ENCODE data around the gene PLXDC2. TPM values are rescaled to one million over a fixed set of nuclear protein-coding genes. Genes with fewer than 3 reads are reported as not detected.
A peak's percentile ranks its signal among the peaks of the same experiment; 100 is the strongest.
"Not testable (repeated sequence)": the region's sequence is repeated elsewhere in the genome, so short reads cannot be mapped to it uniquely, and the experiment has no call there.

PLXDC2 gene
- polyA plus RNA-seq (ENCODE audit: insufficient read length in 4 of 4) = 100 to 1,000 TPM in 1 of 4 donors, 10 to 100 TPM in 3; 29.1 to 165 (median 39.9) TPM

- DNase-seq (ENCODE audit: low read depth in 4 of 4, low spot score in 3 of 4) = peak in 3 of 4 donors; percentile 59 to 60 (median 59)
These were observed at the start of gene PLXDC2 for GRCh38 chr10:19816411-19817230. Gene PLXDC2, plus strand, starts transcription at chr10:19816432.

GRCh38 chr10:19767876-19768275, 48.4 kb upstream of the PLXDC2 start:
- no peak for DNase-seq (ENCODE audit: low read depth in 4 of 4, low spot score in 3 of 4)

GRCh38 chr10:19769826-19770225, 46.4 kb upstream of the PLXDC2 start:
- not testable (repeated sequence) for DNase-seq (ENCODE audit: low read depth in 4 of 4, low spot score in 3 of 4)

- no peak for DNase-seq (ENCODE audit: low read depth in 4 of 4, low spot score in 3 of 4)
These were observed 43.3 kb upstream of the PLXDC2 start for GRCh38 chr10:19772972-19773371.

- no peak for DNase-seq (ENCODE audit: low read depth in 4 of 4, low spot score in 3 of 4)
These were observed 40.9 kb upstream of the PLXDC2 start for GRCh38 chr10:19775296-19775695.

GRCh38 chr10:19777806-19778205, 38.4 kb upstream of the PLXDC2 start:
- no peak for DNase-seq (ENCODE audit: low read depth in 4 of 4, low spot score in 3 of 4)

GRCh38 chr10:19778996-19779395, 37.2 kb upstream of the PLXDC2 start:
- DNase-seq (ENCODE audit: low read depth in 4 of 4, low spot score in 3 of 4) = no peak

- no peak for DNase-seq (ENCODE audit: low read depth in 4 of 4, low spot score in 3 of 4)
These were observed 33.7 kb upstream of the PLXDC2 start for GRCh38 chr10:19782430-19783089.

- DNase-seq (ENCODE audit: low read depth in 4 of 4, low spot score in 3 of 4) = no peak
These were observed 32.5 kb upstream of the PLXDC2 start for GRCh38 chr10:19783721-19784120.

GRCh38 chr10:19785366-19785765, 30.9 kb upstream of the PLXDC2 start:
- no peak for DNase-seq (ENCODE audit: low read depth in 4 of 4, low spot score in 3 of 4)

GRCh38 chr10:19788075-19788686, 28.1 kb upstream of the PLXDC2 start:
- peak in 2 of 4 donors; percentile 17 to 18 for DNase-seq (ENCODE audit: low read depth in 4 of 4, low spot score in 3 of 4)

- no peak for DNase-seq (ENCODE audit: low read depth in 4 of 4, low spot score in 3 of 4)
These were observed 27.3 kb upstream of the PLXDC2 start for GRCh38 chr10:19788902-19789301.

- DNase-seq (ENCODE audit: low read depth in 4 of 4, low spot score in 3 of 4) = no peak
These were observed 26.6 kb upstream of the PLXDC2 start for GRCh38 chr10:19789607-19790006.

- DNase-seq (ENCODE audit: low read depth in 4 of 4, low spot score in 3 of 4) = no peak
These were observed 25.2 kb upstream of the PLXDC2 start for GRCh38 chr10:19791032-19791431.

- DNase-seq (ENCODE audit: low read depth in 4 of 4, low spot score in 3 of 4) = no peak
These were observed 20.5 kb upstream of the PLXDC2 start for GRCh38 chr10:19795684-19796083.

- DNase-seq (ENCODE audit: low read depth in 4 of 4, low spot score in 3 of 4) = no peak
These were observed 16.1 kb upstream of the PLXDC2 start for GRCh38 chr10:19800161-19800560.

GRCh38 chr10:19801369-19801768, 14.9 kb upstream of the PLXDC2 start:
- DNase-seq (ENCODE audit: low read depth in 4 of 4, low spot score in 3 of 4) = no peak

- no peak for DNase-seq (ENCODE audit: low read depth in 4 of 4, low spot score in 3 of 4)
These were observed 12.6 kb upstream of the PLXDC2 start for GRCh38 chr10:19803676-19804075.

GRCh38 chr10:19809481-19809880, 6.8 kb upstream of the PLXDC2 start:
- DNase-seq (ENCODE audit: low read depth in 4 of 4, low spot score in 3 of 4) = no peak

- DNase-seq (ENCODE audit: low read depth in 4 of 4, low spot score in 3 of 4) = no peak
These were observed 4.7 kb upstream of the PLXDC2 start for GRCh38 chr10:19811540-19811939.

GRCh38 chr10:19812976-19813375, 3.3 kb upstream of the PLXDC2 start:
- no peak for DNase-seq (ENCODE audit: low read depth in 4 of 4, low spot score in 3 of 4)
